ENCODE data around the gene MRPL11. TPM values are rescaled to one million over a fixed set of nuclear protein-coding genes. Genes with fewer than 3 reads are reported as not detected.

The MRPL11 gene
- total and polyA plus RNA-seq, 2 of the 13 experiments (the other 11 are each of a cell fraction or from before 2014, with no cell fraction given), result 72.9 to 176 TPM

GRCh38 chr11:66418168-66418985 lies 20.3 kb downstream of the MRPL11 start (continued):
- TF ChIP-seq CREB3 (CRISPR knock-in tag; IDR thresholded peaks at IDR 0.05), result peak; percentile 66; the same call in 1 of the 2 replicates
- 0 out of 2 replicates have a peak, but pooled peaks have one; percentile 49 for TF ChIP-seq SNAPC4 (CRISPR knock-in tag; IDR thresholded peaks at IDR 0.05)
- TF ChIP-seq ZNF652 (CRISPR knock-in tag; IDR thresholded peaks at IDR 0.05; ENCODE audit: borderline replicate concordance, low read depth), result no peak
- peak; percentile 46; the same call in 1 of the 2 replicates for TF ChIP-seq GATAD2A (CRISPR knock-in tag; IDR thresholded peaks at IDR 0.05)
- TF ChIP-seq SETDB1 (CRISPR knock-in tag; IDR thresholded peaks at IDR 0.05; ENCODE audit: borderline replicate concordance), result no peak
- 0 out of 2 replicates have a peak, but pooled peaks have one; percentile 47 for TF ChIP-seq ZNF414 (CRISPR knock-in tag; IDR thresholded peaks at IDR 0.05)
- peak; percentile 89 for TF ChIP-seq NFAT5 (CRISPR knock-in tag; IDR thresholded peaks at IDR 0.05)
- peak; percentile 32; the same call in 1 of the 2 replicates for TF ChIP-seq ZNF790 (CRISPR knock-in tag; IDR thresholded peaks at IDR 0.05; ENCODE audit: borderline replicate concordance)
- TF ChIP-seq ZNF230 (CRISPR knock-in tag; IDR thresholded peaks at IDR 0.05), result no peak
- peak; percentile 53; the same call in 1 of the 2 replicates for TF ChIP-seq ZNF280B (CRISPR knock-in tag; IDR thresholded peaks at IDR 0.05; ENCODE audit: borderline replicate concordance)
- no peak for TF ChIP-seq HHEX (CRISPR knock-in tag; IDR thresholded peaks at IDR 0.05)
- peak; percentile 81 for TF ChIP-seq ZNF18 (CRISPR knock-in tag; IDR thresholded peaks at IDR 0.05; ENCODE audit: insufficient replicate concordance)

Measured in HepG2 (cell line).